ENCODE results near the gene MYO1B. TPM values are rescaled to one million over a fixed set of nuclear protein-coding genes. Genes with fewer than 3 reads are reported as not detected.

MYO1B gene
- total and polyA plus RNA-seq, 10 of the 15 experiments (the other 5 are each of a cell fraction or from before 2014, with no cell fraction given) = 0.10 to 4.2 (median 1.6) TPM

DNA sequence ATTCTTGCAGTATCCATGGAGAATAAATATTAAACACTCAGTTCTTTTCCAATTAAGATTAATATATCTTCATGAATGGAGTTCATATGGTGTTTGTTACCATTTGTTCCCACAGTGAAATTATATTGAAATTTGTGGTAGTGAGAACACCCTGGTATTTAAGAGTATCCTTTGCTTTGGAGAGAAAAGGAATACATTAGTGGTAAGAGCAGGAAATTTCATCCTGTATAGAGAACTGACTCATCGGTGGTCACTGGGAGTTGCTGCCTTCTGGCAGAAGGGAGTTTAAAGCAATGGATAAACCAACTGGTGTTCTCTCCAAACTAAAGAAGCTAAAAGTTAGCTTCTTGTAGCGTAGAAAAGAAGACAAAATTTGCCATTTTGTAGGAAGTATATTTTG lies 107.3 kb downstream of the MYO1B start:
- SMC1A ChIA-PET (ENCODE audit: uncharacterized antibody, unreplicated experiment) = no interaction called here
- H3K4me1 ChIP-seq (ENCODE audit: control insufficient read depth, insufficient read depth, low read length) = no peaks in the 10 kb centered on the region
- CTCF ChIA-PET = no interaction called here
- POLR2A ChIA-PET = no interaction called here
- H3K9ac ChIP-seq (ENCODE audit: control insufficient read depth, insufficient read depth, low read length) = no peak overlapping the region
- in situ Hi-C loops (cut with MboI) = no loop called here
- WGBS (ENCODE audit: insufficient coverage, insufficient replicate concordance, low lambda C conversion rate, missing lambda C conversion rate) = 26% methylated on average over 2 of the region's 2 CpGs
- no peak overlapping the region for H2AFZ ChIP-seq (ENCODE audit: control insufficient read depth, low read depth, low read length)
- no peaks in the 10 kb centered on the region for H3K36me3 ChIP-seq (ENCODE audit: control insufficient read depth in 2 of 2, insufficient read depth in 2 of 2, low read length in 1 of 2)
- no peak overlapping the region for H3K27ac ChIP-seq (ENCODE audit: control insufficient read depth, insufficient read depth)
- BruUV-seq (replicated peaks) = no TSS peak
- FAIRE-seq (no peak), ATAC-seq (no peak), DNase-seq (ENCODE audit: low read depth, low spot score) (no peak)
- no peaks in the 10 kb centered on the region for H4K20me1 ChIP-seq (ENCODE audit: control insufficient read depth, insufficient read depth)
- H3K9me3 ChIP-seq (replicated peaks; ENCODE audit: control insufficient read depth, insufficient read depth, low read length) = no peaks in the 10 kb centered on the region
- H3K4me3 ChIP-seq = no peak overlapping the region
- H3K27me3 ChIP-seq (replicated peaks in 1 of 2; ENCODE audit: control insufficient read depth in 2 of 2, insufficient read depth in 2 of 2, low read length in 1 of 2) = no peaks in the 10 kb centered on the region
- H3K79me2 ChIP-seq (ENCODE audit: control insufficient read depth, insufficient read depth, low read length) = no peaks in the 10 kb centered on the region
- intact Hi-C loops (cut with micrococcal nuclease; ENCODE audit: unreplicated experiment) = no loop called here
- RAD21 ChIA-PET (ENCODE audit: unreplicated experiment) = no interaction called here
- TF ChIP-seq, protein P1, sequence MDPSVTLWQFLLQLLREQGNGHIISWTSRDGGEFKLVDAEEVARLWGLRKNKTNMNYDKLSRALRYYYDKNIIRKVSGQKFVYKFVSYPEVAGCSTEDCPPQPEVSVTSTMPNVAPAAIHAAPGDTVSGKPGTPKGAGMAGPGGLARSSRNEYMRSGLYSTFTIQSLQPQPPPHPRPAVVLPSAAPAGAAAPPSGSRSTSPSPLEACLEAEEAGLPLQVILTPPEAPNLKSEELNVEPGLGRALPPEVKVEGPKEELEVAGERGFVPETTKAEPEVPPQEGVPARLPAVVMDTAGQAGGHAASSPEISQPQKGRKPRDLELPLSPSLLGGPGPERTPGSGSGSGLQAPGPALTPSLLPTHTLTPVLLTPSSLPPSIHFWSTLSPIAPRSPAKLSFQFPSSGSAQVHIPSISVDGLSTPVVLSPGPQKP (IDR thresholded peaks at IDR 0.05; ENCODE audit: low read depth, low read length) = no peak
- TF ChIP-seq JUNB (IDR thresholded peaks at IDR 0.05) (no peak), LARP7 (IDR thresholded peaks at IDR 0.05) (no peak), WRNIP1 (IDR thresholded peaks at IDR 0.05; ENCODE audit: borderline replicate concordance, low read depth, low read length) (no peak), MYC (IDR thresholded peaks at IDR 0.05; ENCODE audit: insufficient read depth, insufficient read length, insufficient replicate concordance, low read length, severe bottlenecking) (no peak)
- H3K4me2 ChIP-seq (ENCODE audit: control insufficient read depth, insufficient read depth) = no peak overlapping the region

- ChIA-PET RAD21 (ENCODE audit: unreplicated experiment) (no interaction called here), CTCF (no interaction called here), SMC1A (ENCODE audit: uncharacterized antibody, unreplicated experiment) (no interaction called here), POLR2A (no interaction called here)
- no peak overlapping the region for H3K27ac ChIP-seq (ENCODE audit: control insufficient read depth, insufficient read depth)
- H3K4me2 ChIP-seq (ENCODE audit: control insufficient read depth, insufficient read depth) = no peak overlapping the region
- H3K9me3 ChIP-seq (replicated peaks; ENCODE audit: control insufficient read depth, insufficient read depth, low read length) = no peaks in the 10 kb centered on the region
- 0 out of 4 replicates have a peak, but pooled peaks cover 2% of the 10 kb centered on the region in 2 experiments for H3K27me3 ChIP-seq (replicated peaks in 1 of 2; ENCODE audit: control insufficient read depth in 2 of 2, insufficient read depth in 2 of 2, low read length in 1 of 2)
- no peaks in the 10 kb centered on the region for H3K79me2 ChIP-seq (ENCODE audit: control insufficient read depth, insufficient read depth, low read length)
- no peaks in the 10 kb centered on the region for H3K4me1 ChIP-seq (ENCODE audit: control insufficient read depth, insufficient read depth, low read length)
- no peak overlapping the region for H3K9ac ChIP-seq (ENCODE audit: control insufficient read depth, insufficient read depth, low read length)
- TF ChIP-seq CREM (IDR thresholded peaks at IDR 0.05; ENCODE audit: low read depth) = no peak
- no peak for TF ChIP-seq POLR2AphosphoS5 (IDR thresholded peaks at IDR 0.05; ENCODE audit: low read length)
- no peak for TF ChIP-seq STAT1 (conservative IDR thresholded peaks at IDR 0.05)
- no peak for TF ChIP-seq HDGF (IDR thresholded peaks at IDR 0.05)
- TF ChIP-seq GATAD2B (conservative IDR thresholded peaks at IDR 0.05; ENCODE audit: low read depth) = no peak
- TF ChIP-seq RBBP5 (conservative IDR thresholded peaks at IDR 0.05) = no peak
- no peak for TF ChIP-seq CHD4 (IDR thresholded peaks at IDR 0.05)
- no peak for TF ChIP-seq DPF2 (IDR thresholded peaks at IDR 0.05)
- TF ChIP-seq IKZF1 (conservative IDR thresholded peaks at IDR 0.05) = no peak
- TF ChIP-seq SPI1 (IDR thresholded peaks at IDR 0.05; ENCODE audit: borderline replicate concordance, insufficient read depth, low read depth, low read length) = no peak
- no peak overlapping the region for H3K4me3 ChIP-seq
- no TSS peak for BruUV-seq (replicated peaks)
- ATAC-seq = no peak
- 41% methylated on average over 8 of the region's 8 CpGs for WGBS (ENCODE audit: insufficient coverage, insufficient replicate concordance, low lambda C conversion rate, missing lambda C conversion rate)
- in situ Hi-C loops (cut with MboI) (no loop called here), intact Hi-C loops (cut with micrococcal nuclease; ENCODE audit: unreplicated experiment) (no loop called here)
- H2AFZ ChIP-seq (ENCODE audit: control insufficient read depth, low read depth, low read length) = no peak overlapping the region
- no peak for DNase-seq (ENCODE audit: low read depth, low spot score)
- no peaks in the 10 kb centered on the region for H3K36me3 ChIP-seq (ENCODE audit: control insufficient read depth in 2 of 2, insufficient read depth in 2 of 2, low read length in 1 of 2)
- no peaks in the 10 kb centered on the region for H4K20me1 ChIP-seq (ENCODE audit: control insufficient read depth, insufficient read depth)
- no peak for FAIRE-seq
These were observed 110.1 kb downstream of the MYO1B start for GRCh38 chr2:191355170-191355758.

All from GM12878 (cell line).